KOPT-K1 (cell line): Measurements from ENCODE around the gene NDFIP2.

ENCODE experiments used
- H3K27ac ChIP-seq: fragments of 200-600 bp; sonication (generic); 2 replicates; pipeline ENCODE4 v1.5.1; 2016; ENCODE audit warnings: antibody characterized with exemption, mild to moderate bottlenecking, low read depth, low read length; ENCODE audit not compliant: poor library complexity, severe bottlenecking
- H3K36me3 ChIP-seq: fragments of 200-600 bp; sonication (generic); 2 replicates; pipeline ENCODE4 v1.5.1; 2017; ENCODE audit warnings: antibody characterized with exemption, mild to moderate bottlenecking, low read length, moderate library complexity; ENCODE audit not compliant: insufficient read depth
- H3K9me3 ChIP-seq: fragments of 200-600 bp; sonication (generic); 2 replicates; pipeline ENCODE4 v1.5.1; 2017; ENCODE audit warnings: antibody characterized with exemption, low read length, mild to moderate bottlenecking; ENCODE audit not compliant: insufficient read depth, poor library complexity, severe bottlenecking

Gene NDFIP2

GRCh38 chr13:79497852-79498251, 16.9 kb downstream of the NDFIP2 start:
- no peaks in the 10 kb centered on the region for H3K36me3 ChIP-seq
- peak overlapping the region; percentile 32 for H3K27ac ChIP-seq
- no peaks in the 10 kb centered on the region for H3K9me3 ChIP-seq

- H3K27ac ChIP-seq, result no peak overlapping the region
Measured at GRCh38 chr13:79500829-79501228, 19.9 kb downstream of the NDFIP2 start.

GRCh38 chr13:79501538-79502232, 20.7 kb downstream of the NDFIP2 start:
- H3K27ac ChIP-seq, result no peak overlapping the region
- H3K9me3 ChIP-seq, result no peaks in the 10 kb centered on the region
- H3K36me3 ChIP-seq, result no peaks in the 10 kb centered on the region

More at GRCh38 chr13:79500829-79501228, 19.9 kb downstream of the NDFIP2 start:
- Histone ChIP-seq H3K36me3 (no peaks in the 10 kb centered on the region), H3K9me3 (no peaks in the 10 kb centered on the region)

GRCh38 chr13:79502859-79503468, 22.0 kb downstream of the NDFIP2 start:
- H3K9me3 ChIP-seq, result no peaks in the 10 kb centered on the region
- no peak overlapping the region for H3K27ac ChIP-seq
- no peaks in the 10 kb centered on the region for H3K36me3 ChIP-seq

- Histone ChIP-seq H3K9me3 (no peaks in the 10 kb centered on the region), H3K27ac (no peak overlapping the region)
Measured at GRCh38 chr13:79503473-79504017, 22.6 kb downstream of the NDFIP2 start.

GRCh38 chr13:79508224-79508961, 27.4 kb downstream of the NDFIP2 start:
- Histone ChIP-seq H3K36me3 (no peaks in the 10 kb centered on the region), H3K9me3 (no peaks in the 10 kb centered on the region), H3K27ac (peak overlapping the region; percentile 44)

More at GRCh38 chr13:79503473-79504017, 22.6 kb downstream of the NDFIP2 start:
- H3K36me3 ChIP-seq, result no peaks in the 10 kb centered on the region

GRCh38 chr13:79511611-79512010, 30.7 kb downstream of the NDFIP2 start:
- Histone ChIP-seq H3K27ac (peak overlapping the region; percentile 51), H3K9me3 (no peaks in the 10 kb centered on the region), H3K36me3 (no peaks in the 10 kb centered on the region)

GRCh38 chr13:79512950-79513349, 32.0 kb downstream of the NDFIP2 start:
- H3K27ac ChIP-seq, result peak overlapping the region; percentile 51
- H3K36me3 ChIP-seq, result no peaks in the 10 kb centered on the region

GRCh38 chr13:79516595-79516994, 35.6 kb downstream of the NDFIP2 start:
- Histone ChIP-seq H3K36me3 (no peaks in the 10 kb centered on the region), H3K9me3 (no peaks in the 10 kb centered on the region), H3K27ac (peak overlapping the region; percentile 86)

More at GRCh38 chr13:79512950-79513349, 32.0 kb downstream of the NDFIP2 start:
- H3K9me3 ChIP-seq, result no peaks in the 10 kb centered on the region

- peaks cover 9% of the 10 kb centered on the region for H3K36me3 ChIP-seq
- peak overlapping the region; percentile 86 for H3K27ac ChIP-seq
- H3K9me3 ChIP-seq, result no peaks in the 10 kb centered on the region
Measured at GRCh38 chr13:79519255-79519654, 38.3 kb downstream of the NDFIP2 start.

- peaks cover 10% of the 10 kb centered on the region for H3K36me3 ChIP-seq
- no peaks in the 10 kb centered on the region for H3K9me3 ChIP-seq
- peak overlapping the region; percentile 86 for H3K27ac ChIP-seq
Measured at GRCh38 chr13:79522583-79522982, 41.6 kb downstream of the NDFIP2 start.

GRCh38 chr13:79525064-79525857, 44.3 kb downstream of the NDFIP2 start:
- Histone ChIP-seq H3K36me3 (peaks cover 10% of the 10 kb centered on the region), H3K9me3 (no peaks in the 10 kb centered on the region), H3K27ac (peak overlapping the region; percentile 86)

GRCh38 chr13:79527698-79528097, 46.7 kb downstream of the NDFIP2 start:
- peaks cover 10% of the 10 kb centered on the region for H3K36me3 ChIP-seq

GRCh38 chr13:79528356-79528755, 47.4 kb downstream of the NDFIP2 start:
- H3K36me3 ChIP-seq, result peaks cover 10% of the 10 kb centered on the region
- H3K27ac ChIP-seq, result peak overlapping the region; percentile 88
- no peaks in the 10 kb centered on the region for H3K9me3 ChIP-seq

More at GRCh38 chr13:79527698-79528097, 46.7 kb downstream of the NDFIP2 start:
- peak overlapping the region; percentile 88 for H3K27ac ChIP-seq
- H3K9me3 ChIP-seq, result no peaks in the 10 kb centered on the region
